ENCODE results near the gene BTNL2.
"Not testable (repeated sequence)": the region's sequence is repeated elsewhere in the genome, so short reads cannot be mapped to it uniquely, and the experiment has no call there.

BTNL2 gene

DNA sequence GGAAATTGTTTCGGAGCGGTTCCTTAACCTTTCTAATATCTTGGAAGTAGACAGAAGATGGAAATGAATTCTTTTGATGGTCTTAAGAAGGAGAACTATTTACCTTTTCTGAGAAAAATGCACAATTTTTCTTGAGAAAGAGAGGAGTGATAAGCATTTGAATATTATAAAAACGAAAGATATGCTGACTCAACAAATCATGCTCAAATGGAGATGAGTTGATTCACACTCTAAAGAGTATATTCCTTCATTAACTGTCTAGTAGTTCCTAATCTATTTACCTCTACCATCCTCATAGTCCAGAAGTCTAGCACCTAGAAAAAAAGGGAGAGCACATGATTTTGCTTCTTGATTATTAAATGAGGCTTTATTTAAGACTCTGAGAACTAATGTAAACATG lies 39.3 kb downstream of the BTNL2 start:
- DNase-seq, result no peak

DNA sequence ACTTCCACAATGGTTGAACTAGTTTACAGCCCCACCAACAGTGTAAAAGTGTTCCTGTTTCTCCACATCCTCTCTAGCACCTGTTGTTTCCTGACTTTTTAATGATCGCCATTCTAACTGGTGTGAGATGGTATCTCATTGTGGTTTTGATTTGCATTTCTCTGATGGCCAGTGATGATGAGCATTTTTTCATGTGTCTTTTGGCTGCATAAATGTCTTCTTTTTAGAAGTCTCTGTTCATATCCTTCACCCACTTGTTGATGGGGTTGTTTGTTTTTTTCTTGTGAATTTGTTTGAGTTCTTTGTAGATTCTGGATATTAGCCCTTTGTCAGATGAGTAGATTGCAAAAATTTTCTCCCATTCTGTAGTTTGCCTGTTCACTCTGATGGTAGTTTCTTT lies 47.8 kb downstream of the BTNL2 start:
- not testable (repeated sequence) for DNase-seq

DNA sequence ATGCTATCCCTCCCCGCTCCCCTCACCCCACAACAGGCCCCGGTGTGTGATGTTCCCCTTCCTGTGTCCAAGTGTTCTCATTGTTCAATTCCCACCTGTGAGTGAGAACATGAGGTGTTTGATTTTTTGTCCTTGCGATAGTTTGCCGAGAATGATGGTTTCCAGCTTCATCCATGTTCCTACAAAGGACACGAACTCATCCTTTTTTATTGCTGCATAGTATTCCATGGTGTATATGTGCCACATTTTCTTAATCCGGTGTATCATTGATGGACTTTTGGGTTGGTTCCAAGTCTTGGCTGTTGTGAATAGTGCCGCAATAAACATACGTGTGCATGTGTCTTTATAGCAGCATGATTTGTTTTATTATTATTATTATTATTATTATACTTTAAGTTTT lies 48.4 kb downstream of the BTNL2 start:
- DNase-seq, result not testable (repeated sequence)

DNA sequence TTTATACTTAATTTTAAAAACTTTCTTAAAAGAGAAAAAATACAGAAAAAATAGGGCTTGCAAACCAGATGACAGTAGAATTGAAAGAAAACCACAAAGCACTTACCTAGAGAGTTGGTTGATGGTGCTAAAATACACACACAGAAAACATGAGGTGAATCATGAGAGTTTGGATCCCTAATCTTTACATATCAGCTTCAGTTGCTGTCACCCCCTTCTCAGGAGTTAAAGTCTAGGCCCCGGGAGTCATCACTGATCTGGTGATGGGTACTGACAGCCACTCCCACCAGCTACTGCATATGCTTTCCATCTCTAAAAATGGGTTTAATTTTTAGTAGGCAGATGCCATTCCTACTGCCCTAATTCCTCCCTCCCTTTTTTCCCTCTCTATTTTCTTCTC lies 52.0 kb downstream of the BTNL2 start:
- DNase-seq, result no peak

DNA sequence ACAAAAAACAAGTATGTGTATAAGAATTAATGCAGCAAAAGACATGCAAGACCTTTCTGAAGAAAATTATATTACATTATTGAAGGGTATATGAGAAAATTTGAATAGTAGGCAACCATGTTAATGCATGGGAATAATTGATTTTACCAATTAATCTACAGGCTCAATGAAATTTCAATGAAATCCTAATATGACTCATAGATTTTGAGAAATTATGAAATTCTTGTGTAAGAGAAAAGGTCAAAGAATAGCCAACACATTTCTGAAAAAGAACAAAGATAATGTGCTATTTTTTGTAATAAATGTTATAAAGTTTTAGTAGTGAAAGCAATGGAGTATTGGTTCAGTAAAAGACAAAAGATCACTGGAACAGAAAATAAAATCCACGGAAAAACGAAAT lies 53.6 kb downstream of the BTNL2 start:
- no peak for DNase-seq
